K562 (cell line): ENCODE results near the gene SCN1A. TPM values are rescaled to one million over a fixed set of nuclear protein-coding genes. Genes with fewer than 3 reads are reported as not detected.
A peak's percentile ranks its signal among the peaks of the same experiment; 100 is the strongest.

Source experiments
- ATAC-seq: fragments of 200-7000 bp; cut with Tn5 transposase; 3 replicates; pipeline ENCODE4 v1.9.1; 2020; ENCODE audit warnings: moderate library complexity
- BruUV-seq: library from RNA; stranded (reverse); fragments of 400-500 nt; replicated peaks from 2 replicates; lab custom pipeline; 2021; lab: Mats Ljungman, UMichigan
- CTCF ChIA-PET: fragments of 300-600 bp; formaldehyde crosslinking; extraction: SDS; loops from one replicate; lab custom pipeline; 2021; ENCODE audit warnings: low intra/inter-chr PET ratio; lab: Yijun Ruan, JAX
- POLR2A ChIA-PET: fragments of 300-600, 350-650 bp; sonication (Branson Sonifier 250); formaldehyde crosslinking; extraction: SDS; loops from one replicate; lab custom pipeline; 2021; ENCODE audit warnings: antibody characterized with exemption, inconsistent platforms; lab: Yijun Ruan, JAX
- DNase-seq, 4 experiments: peaks; one replicate each; pipeline versions ENCODE4 v3.0.0 to v3.0.0-alpha.2; 2011 to 2018; ENCODE audit warnings: low spot score in 3 of 4, mixed read lengths in 3 of 4; ENCODE audit errors: extremely low read depth in 1 of 4
- FAIRE-seq: peaks from 2 replicates; lab custom pipeline; 2011; peaks lifted over from hg19 to GRCh38; lab: Jason Lieb, UNC
- H2AFZ ChIP-seq: 2 replicates; pipeline ENCODE4 v1.6.0; 2011; ENCODE audit warnings: low read depth, low read length, control low read depth, inconsistent platforms
- H3K27ac ChIP-seq: fragments of 200-600 bp; 3 replicates; pipeline ENCODE4 v1.8.0; 2011; ENCODE audit warnings: low read depth, mild to moderate bottlenecking, control low read depth, inconsistent platforms, low read length, moderate library complexity, mixed read lengths; ENCODE audit errors: extremely low read depth
- H3K27me3 ChIP-seq, 2 experiments: fragments of 300-600 bp in 1 of 2; 2 replicates in 1 of 2; 3 replicates in 1 of 2; pipeline versions ENCODE4 v1.6.0 to v1.8.0; 2011; ENCODE audit warnings: inconsistent platforms in 2 of 2, low read length in 2 of 2, mild to moderate bottlenecking in 1 of 2, mixed read lengths in 1 of 2, moderate library complexity in 1 of 2; ENCODE audit not compliant: control insufficient read depth in 2 of 2, insufficient read depth in 2 of 2
- H3K36me3 ChIP-seq: fragments of 300-600 bp; 3 replicates; pipeline ENCODE4 v1.8.0; 2011; ENCODE audit warnings: mild to moderate bottlenecking, low read length, inconsistent platforms; ENCODE audit not compliant: control insufficient read depth, insufficient read depth
- H3K4me1 ChIP-seq, 2 experiments: fragments of 200-600 bp in 1 of 2; replicated peaks in 1 of 2; 2 replicates in 1 of 2; 3 replicates in 1 of 2; pipeline versions ENCODE4 v1.5.1 to v1.8.0; 2011; ENCODE audit warnings: inconsistent platforms in 2 of 2, low read length in 2 of 2, mild to moderate bottlenecking in 1 of 2, mixed read lengths in 1 of 2, moderate library complexity in 1 of 2; ENCODE audit not compliant: control insufficient read depth in 2 of 2, insufficient read depth in 2 of 2
- H3K4me2 ChIP-seq: 2 replicates; pipeline ENCODE4 v1.6.1; 2011; ENCODE audit warnings: low read length, control low read depth, inconsistent platforms, mixed read lengths; ENCODE audit not compliant: insufficient read depth
- H3K4me3 ChIP-seq: fragments of 200-600 bp; sonication (generic), shearing (Covaris generic); 2 replicates; pipeline ENCODE4 v1.5.1; 2016; ENCODE audit warnings: control low read depth, inconsistent platforms
- H3K79me2 ChIP-seq: fragments of 200-600 bp; 3 replicates; pipeline ENCODE4 v1.8.0; 2011; ENCODE audit warnings: low read length, inconsistent platforms; ENCODE audit not compliant: control insufficient read depth, insufficient read depth
- H3K9ac ChIP-seq, 2 experiments: 2 replicates each; pipeline versions ENCODE4 v1.6.0 to v1.6.1; 2011; ENCODE audit warnings: low read depth in 2 of 2, low read length in 2 of 2, control low read depth in 1 of 2, inconsistent platforms in 1 of 2, mild to moderate bottlenecking in 1 of 2, mixed read lengths in 1 of 2; ENCODE audit not compliant: insufficient read depth in 1 of 2
- H3K9me1 ChIP-seq: one replicate; pipeline ENCODE4 v1.6.0; 2011; ENCODE audit warnings: inconsistent platforms, mild to moderate bottlenecking, low read length, moderate library complexity; ENCODE audit not compliant: control insufficient read depth, insufficient read depth
- H3K9me3 ChIP-seq: replicated peaks from 2 replicates; pipeline ENCODE4 v1.5.1; 2011; ENCODE audit warnings: low read depth, low read length, inconsistent platforms; ENCODE audit not compliant: control insufficient read depth, insufficient read depth
- H4K20me1 ChIP-seq: replicated peaks from 2 replicates; pipeline ENCODE4 v1.6.1; 2011; ENCODE audit warnings: low read length, inconsistent platforms, mixed read lengths; ENCODE audit not compliant: control insufficient read depth, insufficient read depth
- CSDE1 ChIP-seq, 2 experiments: fragments of 450-650 bp; IDR thresholded peaks; 2 replicates each; pipeline ENCODE4 v1.6.1; 2016; ENCODE audit warnings: mild to moderate bottlenecking in 1 of 2
- DMBX1 ChIP-seq: fragments of 250-450 bp; sonication (Bioruptor Pico); IDR thresholded peaks from 2 replicates; pipeline ENCODE4 v1.8.0; 2022; ENCODE audit warnings: inconsistent platforms, mild to moderate bottlenecking, moderate library complexity, borderline replicate concordance
- JUNB ChIP-seq: fragments of 450-650 bp; formaldehyde crosslinking; conservative IDR thresholded peaks from 2 replicates; pipeline ENCODE4 v1.4.0; 2020; ENCODE audit warnings: mild to moderate bottlenecking
- NFRKB ChIP-seq: fragments of 450-650 bp; IDR thresholded peaks from 2 replicates; pipeline ENCODE4 v1.6.1; 2016; ENCODE audit warnings: low read depth
- PHF8 ChIP-seq: fragments of 200-600 bp; sonication (generic); IDR thresholded peaks from 2 replicates; pipeline ENCODE4 v1.6.1; 2012; ENCODE audit warnings: mixed run types, mild to moderate bottlenecking, inconsistent platforms, low read length, moderate library complexity, borderline replicate concordance
- ZNF282 ChIP-seq: sonication (generic); formaldehyde crosslinking; IDR thresholded peaks from 2 replicates; pipeline ENCODE4 v1.8.1; 2023; ENCODE audit warnings: missing genetic modification reagents
- ZNF384 ChIP-seq: IDR thresholded peaks from 2 replicates; pipeline ENCODE4 v1.6.1; 2012; ENCODE audit warnings: low read depth, low read length, improper control_type of control experiment
- ZNF583 ChIP-seq: fragments of 250-450 bp; sonication (Bioruptor Pico); IDR thresholded peaks from 2 replicates; pipeline ENCODE4 v1.4.0; 2020
- ZNF717 ChIP-seq: fragments of 250-450 bp; sonication (Bioruptor Pico); IDR thresholded peaks from 2 replicates; pipeline ENCODE4 v1.5.0; 2021
- WGBS: fragments of 100-300 bp; shearing (Covaris generic); methylation state at CpG from one replicate; pipeline ENCODE4 v1.1.6; 2016; ENCODE audit warnings: low coverage, mixed read lengths; ENCODE audit not compliant: insufficient coverage; ENCODE audit errors: missing lambda C conversion rate; 5-methylcytosine and 5-hydroxymethylcytosine counted together
- in situ Hi-C: fragments of 300-500 bp; cut with MboI; formaldehyde crosslinking; loops from 4 replicates; pipeline ENCODE4 v1.15.0; 2018; ENCODE audit warnings: inconsistent platforms, mixed read lengths
- intact Hi-C: fragments of 100-400 bp; cut with micrococcal nuclease; formaldehyde crosslinking; loops from 2 replicates; pipeline ENCODE4 v1.14.2; 2022
- polyA plus RNA-seq, 8 experiments: library from polyadenylated mRNA; depleted of rRNA in 4 of 8; stranded (reverse) in 5 of 8; unstranded in 3 of 8; fragments of >200 nt; fragmentation: Nextera tagmentation in 2 of 8; fragmentation: Illumina TruSeq in 1 of 8; extraction: Ambion mirVana in 2 of 8; extraction: Trizol in 1 of 8; gene quantifications; 2 replicates each; pipeline versions ENCODE4 v1.2.1 to v1.2.3, GENCODE V29; 2011 to 2014; ENCODE audit warnings: inconsistent platforms in 1 of 8, missing spikeins in 1 of 8
- total RNA-seq, 7 experiments: library from RNA; depleted of rRNA in 6 of 7; stranded (reverse); fragments of >200 nt in 6 of 7; fragmentation: Illumina TruSeq in 2 of 7; extraction: Trizol in 2 of 7; gene quantifications; 2 replicates each; pipeline versions ENCODE4 v1.2.1 to v1.2.3, GENCODE V29; 2011 to 2021; ENCODE audit warnings: low replicate concordance in 1 of 7
- TF ChIP-seq, protein P1 (sequence below): fragments of 250-450 bp; sonication (Bioruptor Pico); IDR thresholded peaks from 2 replicates; pipeline ENCODE4 v1.4.0; 2020; ENCODE audit warnings: borderline replicate concordance

SCN1A gene
- total and polyA plus RNA-seq, 9 of the 15 experiments (the other 6 are each of a cell fraction or from before 2014, with no cell fraction given), result not detected

GRCh38 chr2:166013878-166014277 lies 113.9 kb downstream of the SCN1A start:
- WGBS, result 4% methylated on average over 1 of the region's 1 CpG
- CTCF ChIA-PET, result no interaction called here
- Histone ChIP-seq H3K36me3 (no peaks in the 10 kb centered on the region), H3K4me1 (no peaks in the 10 kb centered on the region), H3K27ac (no peak overlapping the region), H4K20me1 (no peaks in the 10 kb centered on the region), H3K27me3 (no peaks in the 10 kb centered on the region), H3K4me3 (no peak overlapping the region), H3K9me3 (no peaks in the 10 kb centered on the region), H3K9ac (no peak overlapping the region), H3K79me2 (no peaks in the 10 kb centered on the region), H3K4me2 (no peak overlapping the region), H2AFZ (no peak overlapping the region), H3K9me1 (no peaks in the 10 kb centered on the region)
- POLR2A ChIA-PET, result no interaction called here
- no peak for TF ChIP-seq ZNF282 (CRISPR knock-in tag)
- no peak for TF ChIP-seq ZNF384
- no peak for TF ChIP-seq PHF8
- TF ChIP-seq DMBX1 (CRISPR knock-in tag), result no peak
- TF ChIP-seq, protein P1, sequence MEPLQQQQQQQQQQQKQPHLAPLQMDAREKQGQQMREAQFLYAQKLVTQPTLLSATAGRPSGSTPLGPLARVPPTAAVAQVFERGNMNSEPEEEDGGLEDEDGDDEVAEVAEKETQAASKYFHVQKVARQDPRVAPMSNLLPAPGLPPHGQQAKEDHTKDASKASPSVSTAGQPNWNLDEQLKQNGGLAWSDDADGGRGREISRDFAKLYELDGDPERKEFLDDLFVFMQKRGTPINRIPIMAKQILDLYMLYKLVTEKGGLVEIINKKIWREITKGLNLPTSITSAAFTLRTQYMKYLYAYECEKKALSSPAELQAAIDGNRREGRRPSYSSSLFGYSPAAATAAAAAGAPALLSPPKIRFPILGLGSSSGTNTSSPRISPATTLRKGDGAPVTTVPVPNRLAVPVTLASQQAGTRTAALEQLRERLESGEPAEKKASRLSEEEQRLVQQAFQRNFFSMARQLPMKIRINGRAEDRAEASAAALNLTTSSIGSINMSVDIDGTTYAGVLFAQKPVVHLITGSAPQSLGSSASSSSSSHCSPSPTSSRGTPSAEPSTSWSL (CRISPR knock-in tag), result no peak
- TF ChIP-seq CSDE1 (IDR thresholded peaks at IDR 0.05), result no peak
- TF ChIP-seq ZNF717 (CRISPR knock-in tag), result no peak
- no peak for TF ChIP-seq NFRKB
- no peak for TF ChIP-seq ZNF583 (CRISPR knock-in tag)
- no peak for TF ChIP-seq JUNB (CRISPR knock-in tag)
- in situ Hi-C loops (no loop called here), intact Hi-C loops (no loop called here)
- FAIRE-seq (no peak), ATAC-seq (peak; percentile 63; the same call in 2 of the 3 replicates), DNase-seq (peak in 1 of 4 experiments; percentile 5)
- no TSS peak for BruUV-seq
